Stomach (tissue), 4 donors: ENCODE data around the gene CELSR3.

Experiments
- POLR2A ChIP-seq, 4 donors: fragments of 450-650 bp; IDR thresholded peaks; one replicate each; pipeline ENCODE4 v1.6.1; 2016; ENCODE audit warnings: antibody characterized with exemption in 4 of 4, control low read depth in 2 of 4, mild to moderate bottlenecking in 1 of 4, moderate library complexity in 1 of 4
- TF ChIP-seq, protein P1 (sequence below), 7 experiments: fragments of 450-650 bp in 4 of 7; fragments of 200-600 bp in 3 of 7; sonication (generic) in 3 of 7; IDR thresholded peaks; one replicate each; pipeline ENCODE4 v1.5.1; 2016 to 2019; ENCODE audit warnings: antibody characterized with exemption in 7 of 7, control low read depth in 2 of 7, mild to moderate bottlenecking in 1 of 7

DNA sequence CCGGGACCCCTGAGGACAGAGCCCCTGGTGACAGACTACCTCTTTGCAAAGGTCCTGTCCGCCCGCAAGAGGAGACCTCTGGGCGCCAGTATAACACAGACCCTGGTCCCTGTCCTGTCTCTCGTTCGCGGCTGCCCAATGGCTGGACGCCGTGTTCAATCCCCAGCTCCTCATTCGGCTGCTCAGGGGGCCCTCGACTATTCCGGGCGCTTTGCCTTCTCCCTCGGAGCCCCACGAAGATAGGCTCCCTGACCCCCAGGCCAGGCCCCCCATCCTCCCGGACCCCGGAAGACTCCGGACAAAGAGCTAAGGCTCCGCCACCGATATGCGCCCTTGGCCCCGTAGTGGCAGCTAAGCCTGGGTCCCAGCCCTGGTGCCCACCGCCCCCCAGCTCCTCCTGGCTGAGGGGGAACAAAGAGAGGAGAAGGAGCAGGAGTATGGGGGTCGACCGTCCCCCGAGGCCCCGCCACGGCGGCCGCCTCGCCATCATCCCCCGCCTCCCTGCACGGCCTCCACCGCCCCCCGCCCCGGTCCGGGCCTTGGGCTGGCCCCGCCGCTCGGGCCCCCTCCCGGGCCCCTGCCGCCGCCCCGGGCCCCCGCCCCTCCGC, 437 bp downstream of the CELSR3 start:
- TF ChIP-seq, protein P1, sequence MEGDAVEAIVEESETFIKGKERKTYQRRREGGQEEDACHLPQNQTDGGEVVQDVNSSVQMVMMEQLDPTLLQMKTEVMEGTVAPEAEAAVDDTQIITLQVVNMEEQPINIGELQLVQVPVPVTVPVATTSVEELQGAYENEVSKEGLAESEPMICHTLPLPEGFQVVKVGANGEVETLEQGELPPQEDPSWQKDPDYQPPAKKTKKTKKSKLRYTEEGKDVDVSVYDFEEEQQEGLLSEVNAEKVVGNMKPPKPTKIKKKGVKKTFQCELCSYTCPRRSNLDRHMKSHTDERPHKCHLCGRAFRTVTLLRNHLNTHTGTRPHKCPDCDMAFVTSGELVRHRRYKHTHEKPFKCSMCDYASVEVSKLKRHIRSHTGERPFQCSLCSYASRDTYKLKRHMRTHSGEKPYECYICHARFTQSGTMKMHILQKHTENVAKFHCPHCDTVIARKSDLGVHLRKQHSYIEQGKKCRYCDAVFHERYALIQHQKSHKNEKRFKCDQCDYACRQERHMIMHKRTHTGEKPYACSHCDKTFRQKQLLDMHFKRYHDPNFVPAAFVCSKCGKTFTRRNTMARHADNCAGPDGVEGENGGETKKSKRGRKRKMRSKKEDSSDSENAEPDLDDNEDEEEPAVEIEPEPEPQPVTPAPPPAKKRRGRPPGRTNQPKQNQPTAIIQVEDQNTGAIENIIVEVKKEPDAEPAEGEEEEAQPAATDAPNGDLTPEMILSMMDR (IDR thresholded peaks at IDR 0.05): no peak
- no peak for TF ChIP-seq POLR2A (IDR thresholded peaks at IDR 0.05)
